CD4-positive, CD25-positive, alpha-beta regulatory T cell (primary cell): ENCODE measurements around the gene MEIS2. TPM values are rescaled to one million over a fixed set of nuclear protein-coding genes. Genes with fewer than 3 reads are reported as not detected.

ENCODE experiments used
- ATAC-seq, 2 donors: fragments of 150-1000 bp; cut with Tn5 transposase; one replicate each; pipeline ENCODE4 v1.10.0; 2021; ENCODE audit warnings: low read depth in 2 of 2, moderate number of reproducible peaks in 2 of 2, moderate library complexity in 1 of 2
- DNase-seq, 3 donors: peaks; one replicate each; pipeline versions ENCODE4 v3.0.0 to v3.0.0-alpha.2; 2012 to 2022; ENCODE audit warnings: mixed read lengths in 1 of 3
- H3K27ac ChIP-seq: one replicate; pipeline ENCODE4 v1.7.0; 2013; ENCODE audit warnings: mild to moderate bottlenecking, low read length; ENCODE audit not compliant: insufficient read depth, poor library complexity, severe bottlenecking
- H3K27me3 ChIP-seq: one replicate; pipeline ENCODE4 v1.7.0; 2013; ENCODE audit warnings: low read length; ENCODE audit not compliant: control insufficient read depth, insufficient read depth
- H3K36me3 ChIP-seq: one replicate; pipeline ENCODE4 v1.7.0; 2013; ENCODE audit warnings: mild to moderate bottlenecking, low read length, moderate library complexity; ENCODE audit not compliant: control insufficient read depth, insufficient read depth
- H3K4me1 ChIP-seq: 2 replicates; pipeline ENCODE4 v1.7.0; 2013; ENCODE audit warnings: mild to moderate bottlenecking, low read length; ENCODE audit not compliant: insufficient read depth, control insufficient read depth, poor library complexity, severe bottlenecking
- H3K4me3 ChIP-seq: one replicate; pipeline ENCODE4 v1.7.0; 2013; ENCODE audit warnings: low read depth, mild to moderate bottlenecking, low read length, moderate library complexity
- H3K9me3 ChIP-seq, 2 experiments: 1 replicate in 1 of 2; 2 replicates in 1 of 2; pipeline ENCODE4 v1.7.0; 2013; ENCODE audit warnings: low read length in 2 of 2, mild to moderate bottlenecking in 1 of 2, moderate library complexity in 1 of 2; ENCODE audit not compliant: control insufficient read depth in 2 of 2
- H3K27ac Mint-ChIP-seq, 3 donors: one replicate each; pipeline ENCODE4 v1.8.0; 2020 to 2022; ENCODE audit warnings: mild to moderate bottlenecking in 3 of 3, mixed read lengths in 3 of 3, moderate library complexity in 2 of 3
- H3K27me3 Mint-ChIP-seq: one replicate; pipeline ENCODE4 v1.8.0; 2022; ENCODE audit warnings: mild to moderate bottlenecking, mixed read lengths
- H3K36me3 Mint-ChIP-seq: one replicate; pipeline ENCODE4 v1.8.0; 2020; ENCODE audit warnings: mixed read lengths
- H3K4me1 Mint-ChIP-seq, 4 donors: one replicate each; pipeline ENCODE4 v1.8.0; 2020 to 2022; ENCODE audit warnings: mixed read lengths in 4 of 4, mild to moderate bottlenecking in 1 of 4
- H3K4me3 Mint-ChIP-seq, 4 donors: one replicate each; pipeline ENCODE4 v1.8.0; 2020 to 2022; ENCODE audit warnings: mild to moderate bottlenecking in 4 of 4, mixed read lengths in 4 of 4, moderate library complexity in 3 of 4
- H3K9me3 Mint-ChIP-seq, 7 donors: one replicate each; pipeline ENCODE4 v1.8.0; 2020 to 2022; ENCODE audit warnings: mixed read lengths in 7 of 7, mild to moderate bottlenecking in 3 of 7, moderate library complexity in 2 of 7
- polyA plus RNA-seq, 4 donors: library from polyadenylated mRNA; unstranded; fragments of 300-500 nt; fragmentation: Illumina TruSeq; gene quantifications; one replicate each; pipeline ENCODE4 v1.2.3, GENCODE V29; 2021
- total RNA-seq: library from RNA; stranded (reverse); gene quantifications from one replicate; pipeline ENCODE4 v1.2.3, GENCODE V29; 2022

Gene MEIS2
- total and polyA plus RNA-seq, 5 donors from 2014 or later, result not detected

DNA sequence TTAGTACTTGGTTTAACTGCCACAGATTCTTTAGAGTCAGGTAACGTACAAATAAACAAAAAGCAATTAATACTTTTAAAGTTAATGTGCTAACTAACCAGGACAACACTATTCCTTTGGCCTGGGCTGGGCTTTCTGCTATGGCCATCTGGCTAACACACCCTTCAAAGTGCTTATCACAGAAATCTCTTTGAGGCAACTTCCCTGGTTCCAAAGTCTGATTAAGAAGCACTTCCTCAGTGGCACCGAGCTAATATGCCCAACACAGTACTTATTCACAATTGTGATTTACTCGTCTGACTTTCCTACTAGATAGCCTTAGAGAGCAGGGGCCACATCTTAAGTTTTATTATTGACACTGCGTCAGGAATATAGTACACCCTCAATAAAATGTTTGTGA is 191.4 kb downstream of the MEIS2 start:
- H3K4me1 ChIP-seq, result no peaks in the 10 kb centered on the region
- H3K27ac ChIP-seq, result no peak overlapping the region
- DNase-seq (no peak), ATAC-seq (no peak)
- peaks cover 0 to 2% (median 0%) of the 10 kb centered on the region in 7 donors for H3K9me3 Mint-ChIP-seq
- H3K4me1 Mint-ChIP-seq, result no peaks in the 10 kb centered on the region
- no peaks in the 10 kb centered on the region for H3K36me3 ChIP-seq
- H3K4me3 Mint-ChIP-seq, result no peak overlapping the region
- H3K27me3 ChIP-seq, result no peaks in the 10 kb centered on the region
- no peaks in the 10 kb centered on the region for H3K36me3 Mint-ChIP-seq
- H3K27me3 Mint-ChIP-seq, result no peaks in the 10 kb centered on the region
- no peak overlapping the region for H3K27ac Mint-ChIP-seq
- H3K4me3 ChIP-seq, result no peak overlapping the region
- H3K9me3 ChIP-seq, result no peaks in the 10 kb centered on the region

DNA sequence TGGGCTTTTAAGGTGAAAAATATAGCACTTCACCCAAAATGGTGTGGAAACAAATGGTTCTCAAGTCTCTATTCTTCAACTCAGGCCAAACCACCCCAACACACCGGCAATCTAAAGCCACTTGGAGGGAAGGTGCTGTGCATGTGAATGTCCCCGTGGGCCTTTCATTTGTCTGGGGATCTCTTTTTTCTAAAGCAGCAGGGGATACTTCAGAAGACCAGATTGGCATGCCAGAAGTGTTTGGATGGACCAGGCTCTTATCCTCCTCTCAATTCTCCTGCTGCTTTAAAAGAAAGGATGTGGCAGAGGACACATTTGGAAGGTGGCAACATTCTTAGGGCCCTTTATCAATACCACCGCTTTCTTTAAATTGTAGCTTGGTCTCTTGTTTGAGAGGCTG is 193.1 kb downstream of the MEIS2 start:
- H3K9me3 Mint-ChIP-seq, result peaks cover 0 to 1% (median 0%) of the 10 kb centered on the region in 7 donors
- Histone ChIP-seq H3K27me3 (no peaks in the 10 kb centered on the region), H3K27ac (no peak overlapping the region), H3K9me3 (no peaks in the 10 kb centered on the region), H3K4me1 (no peaks in the 10 kb centered on the region), H3K36me3 (no peaks in the 10 kb centered on the region), H3K4me3 (no peak overlapping the region)
- H3K4me1 Mint-ChIP-seq, result no peaks in the 10 kb centered on the region
- ATAC-seq (no peak), DNase-seq (no peak)
- H3K36me3 Mint-ChIP-seq, result no peaks in the 10 kb centered on the region
- no peaks in the 10 kb centered on the region for H3K27me3 Mint-ChIP-seq
- no peak overlapping the region for H3K4me3 Mint-ChIP-seq
- H3K27ac Mint-ChIP-seq, result no peak overlapping the region

DNA sequence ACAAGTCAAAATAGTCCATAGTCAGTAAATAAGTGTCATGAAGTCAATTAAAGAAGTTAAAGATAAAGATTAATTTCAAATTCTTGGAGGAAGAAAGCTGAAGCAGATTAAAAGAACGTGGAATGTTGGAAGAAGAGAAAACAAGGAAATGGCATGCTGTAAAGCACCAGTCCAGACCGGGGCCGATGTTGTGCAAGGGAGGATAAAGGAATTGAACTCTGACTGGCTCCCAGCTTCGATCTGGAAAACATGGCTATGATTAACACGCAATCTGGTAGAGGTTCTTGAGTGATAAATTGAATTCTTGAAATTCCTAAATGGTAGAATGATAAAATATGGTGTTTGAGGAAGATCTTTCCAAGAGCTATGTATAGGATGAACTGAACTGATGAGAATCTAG is 194.4 kb downstream of the MEIS2 start:
- H3K9me3 Mint-ChIP-seq, result peaks cover 0 to 1% (median 0%) of the 10 kb centered on the region in 7 donors
- Histone ChIP-seq H3K27ac (no peak overlapping the region), H3K36me3 (no peaks in the 10 kb centered on the region), H3K27me3 (no peaks in the 10 kb centered on the region), H3K4me1 (no peaks in the 10 kb centered on the region), H3K4me3 (no peak overlapping the region), H3K9me3 (no peaks in the 10 kb centered on the region)
- H3K27me3 Mint-ChIP-seq, result no peaks in the 10 kb centered on the region
- ATAC-seq, result no peak
- no peak overlapping the region for H3K4me3 Mint-ChIP-seq
- DNase-seq, result no peak
- H3K27ac Mint-ChIP-seq, result no peak overlapping the region
- H3K36me3 Mint-ChIP-seq, result no peaks in the 10 kb centered on the region
- no peaks in the 10 kb centered on the region for H3K4me1 Mint-ChIP-seq

DNA sequence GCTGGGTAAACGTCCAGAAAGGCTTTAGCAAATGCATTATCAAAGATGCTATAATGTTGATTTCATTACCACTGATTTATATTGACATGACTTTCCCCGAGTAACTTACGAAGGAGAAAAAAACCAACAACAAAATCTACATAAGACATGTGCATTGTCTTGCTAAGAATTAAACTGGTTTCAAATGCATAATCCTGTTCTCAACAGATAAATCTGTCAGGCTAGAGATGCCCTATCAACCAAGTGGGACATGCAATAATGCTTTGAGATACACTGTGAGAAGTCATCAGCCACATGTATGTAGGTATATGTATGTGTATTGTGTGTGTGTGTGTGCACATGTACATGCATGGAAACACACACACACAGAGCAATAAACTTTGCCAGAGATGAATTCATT is 195.6 kb downstream of the MEIS2 start:
- H3K27me3 Mint-ChIP-seq, result no peaks in the 10 kb centered on the region
- H3K27ac Mint-ChIP-seq, result no peak overlapping the region
- H3K4me1 Mint-ChIP-seq, result no peaks in the 10 kb centered on the region
- no peak for ATAC-seq
- no peaks in the 10 kb centered on the region for H3K36me3 Mint-ChIP-seq
- H3K4me3 Mint-ChIP-seq, result no peak overlapping the region
- no peak for DNase-seq
- H3K4me3 ChIP-seq, result no peak overlapping the region
- H3K9me3 ChIP-seq, result no peaks in the 10 kb centered on the region
- H3K27me3 ChIP-seq, result no peaks in the 10 kb centered on the region
- H3K9me3 Mint-ChIP-seq, result peaks cover 0 to 1% (median 0%) of the 10 kb centered on the region in 7 donors
- no peaks in the 10 kb centered on the region for H3K36me3 ChIP-seq
- H3K27ac ChIP-seq, result no peak overlapping the region
- no peaks in the 10 kb centered on the region for H3K4me1 ChIP-seq

DNA sequence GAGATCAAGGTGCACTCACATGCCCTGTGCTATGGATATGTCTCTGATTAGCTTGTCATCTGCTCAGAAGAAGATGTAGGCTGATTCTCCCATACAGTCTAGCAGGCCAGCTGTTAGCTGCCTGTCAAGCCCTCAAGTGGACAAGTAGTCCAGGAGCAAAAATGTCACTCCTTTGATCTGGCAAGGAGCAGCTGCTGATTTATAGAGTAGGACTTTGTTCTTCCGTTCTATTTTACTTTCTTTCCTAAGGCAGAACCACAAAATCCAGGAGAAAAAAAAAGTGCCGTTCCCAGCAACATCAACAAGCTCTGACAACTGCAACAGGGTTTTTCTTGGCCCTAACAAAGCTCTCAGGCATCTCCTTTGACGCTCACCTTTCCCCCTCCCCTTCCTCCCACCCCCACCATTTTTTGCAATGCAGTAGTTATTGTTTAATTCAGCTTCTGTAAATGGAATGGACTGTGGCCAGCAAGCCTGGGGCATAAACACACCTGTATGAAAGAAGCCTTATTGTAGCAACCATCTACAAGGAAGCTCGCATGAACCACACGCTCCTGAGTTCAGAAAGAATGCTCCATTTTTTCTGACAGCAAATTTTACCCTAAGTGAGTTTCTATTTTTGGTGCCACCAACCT is 196.3 kb downstream of the MEIS2 start:
- Mint-ChIP-seq H3K4me1 (no peaks in the 10 kb centered on the region), H3K36me3 (no peaks in the 10 kb centered on the region), H3K9me3 (peaks cover 0 to under 1% (median 0%) of the 10 kb centered on the region in 7 donors), H3K27me3 (no peaks in the 10 kb centered on the region), H3K4me3 (no peak overlapping the region), H3K27ac (no peak overlapping the region)
- Histone ChIP-seq H3K27me3 (no peaks in the 10 kb centered on the region), H3K9me3 (no peaks in the 10 kb centered on the region), H3K4me3 (no peak overlapping the region), H3K4me1 (no peaks in the 10 kb centered on the region), H3K36me3 (no peaks in the 10 kb centered on the region), H3K27ac (no peak overlapping the region)
- DNase-seq, result no peak
- no peak for ATAC-seq

DNA sequence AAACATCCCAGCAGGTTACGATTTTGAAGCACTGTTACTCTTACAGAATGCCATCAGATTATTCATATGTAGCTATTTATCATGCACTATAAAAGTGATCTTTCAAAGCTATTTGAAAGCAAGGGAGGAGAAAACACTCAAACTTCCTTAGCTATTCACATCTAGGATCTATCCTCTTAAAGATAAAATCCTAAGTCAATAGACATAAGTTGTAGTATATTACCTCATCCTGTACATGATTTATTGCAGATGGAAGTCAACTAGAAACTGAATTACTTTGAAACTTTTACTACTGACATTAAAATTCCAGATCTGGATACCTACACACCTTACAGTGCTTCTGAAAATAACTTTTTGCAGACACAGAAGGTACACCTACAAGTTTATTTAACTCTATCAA is 197.2 kb downstream of the MEIS2 start:
- no peaks in the 10 kb centered on the region for H3K9me3 Mint-ChIP-seq
- no peak overlapping the region for H3K4me3 ChIP-seq
- no peaks in the 10 kb centered on the region for H3K4me1 Mint-ChIP-seq
- H3K4me1 ChIP-seq, result no peaks in the 10 kb centered on the region
- H3K36me3 Mint-ChIP-seq, result no peaks in the 10 kb centered on the region
- DNase-seq (no peak), ATAC-seq (no peak)
- H3K27me3 ChIP-seq, result no peaks in the 10 kb centered on the region
- H3K9me3 ChIP-seq, result no peaks in the 10 kb centered on the region
- H3K36me3 ChIP-seq, result no peaks in the 10 kb centered on the region
- no peak overlapping the region for H3K27ac ChIP-seq
- H3K27ac Mint-ChIP-seq, result no peak overlapping the region
- no peak overlapping the region for H3K4me3 Mint-ChIP-seq
- H3K27me3 Mint-ChIP-seq, result no peaks in the 10 kb centered on the region

DNA sequence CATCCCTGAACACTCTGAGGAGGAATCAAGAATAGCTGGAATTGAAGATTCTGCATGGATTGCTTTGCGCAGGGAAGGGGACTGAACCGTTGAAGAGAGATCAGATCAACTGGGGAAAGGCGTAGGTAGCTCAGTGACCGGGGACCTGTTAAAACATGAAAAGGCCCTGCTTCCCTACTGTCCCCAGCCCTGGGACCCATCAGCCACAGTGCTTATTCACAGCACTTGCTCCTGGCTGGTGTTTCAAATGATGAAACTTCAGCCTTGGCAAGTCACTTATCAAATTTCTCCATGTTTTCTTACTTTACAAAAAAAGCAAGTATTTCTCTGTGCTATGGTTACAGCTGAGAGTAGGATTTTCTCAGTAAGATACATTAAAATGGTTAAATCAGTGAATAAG is 199.3 kb downstream of the MEIS2 start:
- Histone ChIP-seq H3K27me3 (no peaks in the 10 kb centered on the region), H3K4me1 (no peaks in the 10 kb centered on the region), H3K4me3 (no peak overlapping the region), H3K36me3 (no peaks in the 10 kb centered on the region), H3K27ac (no peak overlapping the region), H3K9me3 (no peaks in the 10 kb centered on the region)
- DNase-seq (no peak), ATAC-seq (no peak)
- Mint-ChIP-seq H3K4me3 (no peak overlapping the region), H3K4me1 (no peaks in the 10 kb centered on the region), H3K9me3 (no peaks in the 10 kb centered on the region), H3K27ac (no peak overlapping the region), H3K27me3 (peaks cover 4% of the 10 kb centered on the region), H3K36me3 (no peaks in the 10 kb centered on the region)

DNA sequence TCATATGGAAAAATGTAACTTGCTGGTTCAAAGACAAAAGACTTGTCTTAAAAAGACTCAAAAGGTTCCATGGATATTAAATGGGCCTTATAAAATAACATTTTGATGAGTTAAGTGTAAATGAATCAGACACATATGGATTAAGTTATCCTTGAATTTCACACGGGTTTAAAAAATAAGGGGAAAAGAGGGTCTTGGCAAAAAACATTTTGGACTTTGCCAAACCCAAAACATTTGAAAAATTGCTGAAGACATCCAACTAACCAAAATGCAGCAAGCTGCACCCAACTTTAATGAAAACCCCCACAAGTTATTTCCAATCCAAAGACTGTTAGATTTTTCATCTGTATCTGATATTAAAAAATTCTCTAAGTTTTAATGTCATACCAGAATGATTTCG is 200.7 kb downstream of the MEIS2 start:
- Mint-ChIP-seq H3K36me3 (no peaks in the 10 kb centered on the region), H3K4me3 (no peak overlapping the region), H3K9me3 (no peaks in the 10 kb centered on the region), H3K27me3 (peaks cover 4% of the 10 kb centered on the region), H3K27ac (no peak overlapping the region), H3K4me1 (no peaks in the 10 kb centered on the region)
- Histone ChIP-seq H3K36me3 (no peaks in the 10 kb centered on the region), H3K27ac (no peak overlapping the region), H3K27me3 (no peaks in the 10 kb centered on the region), H3K4me1 (no peaks in the 10 kb centered on the region), H3K9me3 (no peaks in the 10 kb centered on the region), H3K4me3 (no peak overlapping the region)
- DNase-seq, result no peak
- ATAC-seq, result no peak
